WTC11 (cell line): ENCODE measurements around the gene RPTOR. TPM values are rescaled to one million over a fixed set of nuclear protein-coding genes. Genes with fewer than 3 reads are reported as not detected.

Experiments used
- ATAC-seq: fragments of 200-7000 bp; cut with Tn5 transposase; 2 replicates; pipeline ENCODE4 v1.10.0; 2021; ENCODE audit warnings: mild to moderate bottlenecking, moderate library complexity
- CTCF ChIA-PET: fragments of 300-600 bp; sonication (Branson Sonifier 250); formaldehyde crosslinking; loops from one replicate; lab custom pipeline; 2021; ENCODE audit warnings: antibody characterized with exemption; lab: Charles Lee
- POLR2A ChIA-PET: fragments of 350-600 bp; sonication (Branson Sonifier 250); formaldehyde crosslinking; loops from one replicate; lab custom pipeline; 2021; ENCODE audit warnings: antibody characterized with exemption; lab: Charles Lee
- DNase-seq: peaks from one replicate; pipeline ENCODE4 v3.0.0; 2021; ENCODE audit warnings: low spot score
- H3K27ac Mint-ChIP-seq: 2 replicates; pipeline ENCODE4 v1.8.0; 2021; ENCODE audit warnings: mixed read lengths
- H3K27me3 Mint-ChIP-seq: 2 replicates; pipeline ENCODE4 v1.8.0; 2021; ENCODE audit warnings: low read depth, mild to moderate bottlenecking, moderate library complexity, mixed read lengths
- H3K36me3 Mint-ChIP-seq: 2 replicates; pipeline ENCODE4 v1.8.0; 2021; ENCODE audit warnings: mixed read lengths
- H3K4me1 Mint-ChIP-seq: 2 replicates; pipeline ENCODE4 v1.8.0; 2022; ENCODE audit warnings: mixed read lengths
- H3K4me3 Mint-ChIP-seq: 2 replicates; pipeline ENCODE4 v1.8.0; 2021; ENCODE audit warnings: mild to moderate bottlenecking, moderate library complexity, mixed read lengths
- H3K9me3 Mint-ChIP-seq: 2 replicates; pipeline ENCODE4 v1.8.0; 2021; ENCODE audit warnings: mixed read lengths
- CDX4 ChIP-seq: fragments of 250-450 bp; sonication (Bioruptor Pico); IDR thresholded peaks from 2 replicates; pipeline ENCODE4 v1.9.0; 2021; ENCODE audit warnings: moderate library complexity, mild to moderate bottlenecking, inconsistent platforms, borderline replicate concordance
- E2F5 ChIP-seq: sonication (generic); formaldehyde crosslinking; IDR thresholded peaks from 2 replicates; pipeline ENCODE4 v1.8.1; 2022; ENCODE audit warnings: mild to moderate bottlenecking, moderate library complexity, missing genetic modification reagents
- FOXP1 ChIP-seq: sonication (generic); formaldehyde crosslinking; IDR thresholded peaks from 2 replicates; pipeline ENCODE4 v1.8.0; 2022; ENCODE audit warnings: missing genetic modification reagents, mild to moderate bottlenecking, moderate library complexity, borderline replicate concordance
- FOXP4 ChIP-seq: sonication (generic); formaldehyde crosslinking; IDR thresholded peaks from 2 replicates; pipeline ENCODE4 v1.8.0; 2022; ENCODE audit warnings: mild to moderate bottlenecking, missing genetic modification reagents
- GABPB1 ChIP-seq: sonication (generic); formaldehyde crosslinking; IDR thresholded peaks from 2 replicates; pipeline ENCODE4 v1.8.1; 2023; ENCODE audit warnings: mild to moderate bottlenecking, missing genetic modification reagents
- GTF2I ChIP-seq: fragments of 250-450 bp; sonication (Bioruptor Pico); conservative IDR thresholded peaks from 2 replicates; pipeline ENCODE4 v1.4.0; 2021; ENCODE audit warnings: mild to moderate bottlenecking
- HMGA2 ChIP-seq: fragments of 250-450 bp; sonication (Bioruptor Pico); IDR thresholded peaks from 2 replicates; pipeline ENCODE4 v1.4.0; 2021; ENCODE audit warnings: mild to moderate bottlenecking, moderate library complexity
- HMGXB4 ChIP-seq: sonication (generic); formaldehyde crosslinking; IDR thresholded peaks from 2 replicates; pipeline ENCODE4 v1.8.1; 2023; ENCODE audit warnings: mild to moderate bottlenecking, moderate library complexity, missing genetic modification reagents
- KAT7 ChIP-seq: sonication (generic); formaldehyde crosslinking; IDR thresholded peaks from 2 replicates; pipeline ENCODE4 v1.8.1; 2023; ENCODE audit warnings: missing genetic modification reagents, mild to moderate bottlenecking, borderline replicate concordance
- NR3C1 ChIP-seq: sonication (generic); formaldehyde crosslinking; conservative IDR thresholded peaks from 2 replicates; pipeline ENCODE4 v1.8.1; 2023; ENCODE audit warnings: low read depth, mild to moderate bottlenecking, missing genetic modification reagents
- OVOL2 ChIP-seq: fragments of 250-450 bp; sonication (Bioruptor Pico); IDR thresholded peaks from 2 replicates; pipeline ENCODE4 v1.9.0; 2021; ENCODE audit warnings: mild to moderate bottlenecking, borderline replicate concordance
- RORB ChIP-seq: fragments of 250-450 bp; sonication (Bioruptor Pico); IDR thresholded peaks from 2 replicates; pipeline ENCODE4 v1.9.0; 2021; ENCODE audit warnings: mild to moderate bottlenecking
- SMAD4 ChIP-seq: sonication (generic); formaldehyde crosslinking; IDR thresholded peaks from 2 replicates; pipeline ENCODE4 v1.8.0; 2022; ENCODE audit warnings: mild to moderate bottlenecking, missing genetic modification reagents
- USF1 ChIP-seq: sonication (generic); formaldehyde crosslinking; IDR thresholded peaks from 2 replicates; pipeline ENCODE4 v1.8.0; 2022; ENCODE audit warnings: mild to moderate bottlenecking, missing genetic modification reagents
- ZNF219 ChIP-seq: sonication (generic); formaldehyde crosslinking; IDR thresholded peaks from 2 replicates; pipeline ENCODE4 v1.8.0; 2023; ENCODE audit warnings: missing genetic modification reagents, mild to moderate bottlenecking, borderline replicate concordance
- ZNF317 ChIP-seq: sonication (generic); formaldehyde crosslinking; IDR thresholded peaks from 2 replicates; pipeline ENCODE4 v1.8.1; 2023; ENCODE audit warnings: low read depth, mild to moderate bottlenecking, moderate library complexity, missing genetic modification reagents, borderline replicate concordance
- ZNF425 ChIP-seq: fragments of 250-450 bp; sonication (Bioruptor Pico); conservative IDR thresholded peaks from 2 replicates; pipeline ENCODE4 v1.9.0; 2021; ENCODE audit warnings: mild to moderate bottlenecking
- total RNA-seq: library from RNA; stranded (reverse); gene quantifications from 3 replicates; pipeline ENCODE4 v1.2.3, GENCODE V29; 2021

Gene RPTOR
- total RNA-seq, 1 experiment from 2014 or later, result 41.0 TPM

GRCh38 chr17:80720610-80721577 lies 176.3 kb downstream of the RPTOR start:
- no peak for DNase-seq

More at GRCh38 chr17:80720610-80721577, 176.3 kb downstream of the RPTOR start:
- ChIA-PET CTCF (interaction anchor here (1.5 kb wide), 1 partner anchor 178 kb away, joined by 4 read pairs; no protein-coding TSS in a partner anchor), POLR2A (no interaction called here)
- no peak; the same call in 1 of the 2 replicates for ATAC-seq
- no peak overlapping the region for H3K4me3 Mint-ChIP-seq
- peak overlapping the region; percentile 30; the same call in 1 of the 2 replicates for H3K27ac Mint-ChIP-seq
- no peaks in the 10 kb centered on the region for H3K36me3 Mint-ChIP-seq
- TF ChIP-seq SMAD4 (CRISPR knock-in tag), result no peak
- no peak for TF ChIP-seq ZNF425 (CRISPR knock-in tag)
- TF ChIP-seq ZNF219, result no peak
- TF ChIP-seq GTF2I (CRISPR knock-in tag), result no peak
- TF ChIP-seq NR3C1, result no peak
- TF ChIP-seq USF1 (CRISPR knock-in tag), result no peak
- TF ChIP-seq HMGXB4 (CRISPR knock-in tag), result no peak
- no peak for TF ChIP-seq RORB (CRISPR knock-in tag)
- TF ChIP-seq FOXP1 (CRISPR knock-in tag), result no peak
- TF ChIP-seq ZNF317 (CRISPR knock-in tag), result no peak
- no peak for TF ChIP-seq HMGA2 (CRISPR knock-in tag)
- no peak for TF ChIP-seq E2F5
- no peak for TF ChIP-seq CDX4 (CRISPR knock-in tag)
- TF ChIP-seq OVOL2, result no peak
- no peak for TF ChIP-seq FOXP4
- TF ChIP-seq GABPB1 (CRISPR knock-in tag), result no peak
- TF ChIP-seq KAT7 (CRISPR knock-in tag), result no peak
- H3K27me3 Mint-ChIP-seq, result no peaks in the 10 kb centered on the region
- H3K9me3 Mint-ChIP-seq, result peaks cover 11% of the 10 kb centered on the region
- H3K4me1 Mint-ChIP-seq, result peaks cover 39% of the 10 kb centered on the region
